ENCODE data around the gene NPHP4. TPM values are rescaled to one million over a fixed set of nuclear protein-coding genes. Genes with fewer than 3 reads are reported as not detected.

Gene NPHP4
- total and polyA plus RNA-seq, 10 of the 15 experiments (the other 5 are each of a cell fraction or from before 2014, with no cell fraction given), result 0.16 to 10.5 (median 3.1) TPM

DNA sequence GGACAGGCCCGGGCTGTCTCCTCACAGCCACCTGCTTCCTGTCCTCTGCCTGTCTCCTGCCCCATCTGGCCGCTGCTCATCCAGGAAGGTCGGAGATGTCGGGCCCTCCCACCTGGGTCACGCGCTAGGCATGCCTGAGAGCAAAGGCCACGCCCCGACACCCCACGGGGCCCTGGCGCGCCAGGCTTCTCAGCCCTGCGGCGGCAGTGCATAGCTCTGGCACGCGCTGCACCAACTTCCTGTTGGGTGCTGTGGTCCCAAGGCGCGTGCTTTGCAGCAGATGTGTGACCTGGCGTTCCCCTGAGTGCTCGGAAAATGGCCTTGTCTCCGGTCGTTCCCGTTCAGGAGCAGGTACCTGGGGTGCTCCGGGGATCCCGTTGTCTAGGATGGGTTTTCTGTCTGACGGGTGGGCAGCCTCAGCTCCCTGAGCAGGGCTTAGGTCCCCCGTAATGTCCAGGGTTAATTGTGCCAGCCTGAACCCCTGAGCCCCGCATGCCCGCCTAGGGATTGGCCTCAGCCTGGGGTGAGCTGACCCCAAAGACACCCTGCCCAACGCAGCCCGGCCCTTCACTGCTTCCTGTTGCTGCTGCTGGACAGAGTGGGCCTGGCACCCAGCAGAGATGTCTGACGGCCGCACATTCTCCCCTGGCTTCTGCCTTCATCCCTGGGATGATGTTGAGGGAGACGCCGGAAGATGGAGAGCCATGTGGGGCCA lies 34.0 kb upstream of the NPHP4 start (continued):
- TF ChIP-seq PML (IDR thresholded peaks at IDR 0.05; ENCODE audit: low read length), result no peak
- peak; percentile 19; the same call in 1 of the 2 replicates for TF ChIP-seq GATAD2B (conservative IDR thresholded peaks at IDR 0.05; ENCODE audit: low read depth)
- TF ChIP-seq, protein P1, sequence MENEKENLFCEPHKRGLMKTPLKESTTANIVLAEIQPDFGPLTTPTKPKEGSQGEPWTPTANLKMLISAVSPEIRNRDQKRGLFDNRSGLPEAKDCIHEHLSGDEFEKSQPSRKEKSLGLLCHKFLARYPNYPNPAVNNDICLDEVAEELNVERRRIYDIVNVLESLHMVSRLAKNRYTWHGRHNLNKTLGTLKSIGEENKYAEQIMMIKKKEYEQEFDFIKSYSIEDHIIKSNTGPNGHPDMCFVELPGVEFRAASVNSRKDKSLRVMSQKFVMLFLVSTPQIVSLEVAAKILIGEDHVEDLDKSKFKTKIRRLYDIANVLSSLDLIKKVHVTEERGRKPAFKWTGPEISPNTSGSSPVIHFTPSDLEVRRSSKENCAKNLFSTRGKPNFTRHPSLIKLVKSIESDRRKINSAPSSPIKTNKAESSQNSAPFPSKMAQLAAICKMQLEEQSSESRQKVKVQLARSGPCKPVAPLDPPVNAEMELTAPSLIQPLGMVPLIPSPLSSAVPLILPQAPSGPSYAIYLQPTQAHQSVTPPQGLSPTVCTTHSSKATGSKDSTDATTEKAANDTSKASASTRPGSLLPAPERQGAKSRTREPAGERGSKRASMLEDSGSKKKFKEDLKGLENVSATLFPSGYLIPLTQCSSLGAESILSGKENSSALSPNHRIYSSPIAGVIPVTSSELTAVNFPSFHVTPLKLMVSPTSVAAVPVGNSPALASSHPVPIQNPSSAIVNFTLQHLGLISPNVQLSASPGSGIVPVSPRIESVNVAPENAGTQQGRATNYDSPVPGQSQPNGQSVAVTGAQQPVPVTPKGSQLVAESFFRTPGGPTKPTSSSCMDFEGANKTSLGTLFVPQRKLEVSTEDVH (IDR thresholded peaks at IDR 0.05; ENCODE audit: low read depth, partially characterized antibody), result no peak
- TF ChIP-seq ZZZ3 (IDR thresholded peaks at IDR 0.05; ENCODE audit: control insufficient read depth, insufficient read length, low read depth), result no peak
- TF ChIP-seq, protein P2, sequence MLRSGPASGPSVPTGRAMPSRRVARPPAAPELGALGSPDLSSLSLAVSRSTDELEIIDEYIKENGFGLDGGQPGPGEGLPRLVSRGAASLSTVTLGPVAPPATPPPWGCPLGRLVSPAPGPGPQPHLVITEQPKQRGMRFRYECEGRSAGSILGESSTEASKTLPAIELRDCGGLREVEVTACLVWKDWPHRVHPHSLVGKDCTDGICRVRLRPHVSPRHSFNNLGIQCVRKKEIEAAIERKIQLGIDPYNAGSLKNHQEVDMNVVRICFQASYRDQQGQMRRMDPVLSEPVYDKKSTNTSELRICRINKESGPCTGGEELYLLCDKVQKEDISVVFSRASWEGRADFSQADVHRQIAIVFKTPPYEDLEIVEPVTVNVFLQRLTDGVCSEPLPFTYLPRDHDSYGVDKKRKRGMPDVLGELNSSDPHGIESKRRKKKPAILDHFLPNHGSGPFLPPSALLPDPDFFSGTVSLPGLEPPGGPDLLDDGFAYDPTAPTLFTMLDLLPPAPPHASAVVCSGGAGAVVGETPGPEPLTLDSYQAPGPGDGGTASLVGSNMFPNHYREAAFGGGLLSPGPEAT (IDR thresholded peaks at IDR 0.05; ENCODE audit: low read depth), result 0 out of 2 replicates have a peak, but pooled peaks have one; percentile 13
- TF ChIP-seq ESRRA (IDR thresholded peaks at IDR 0.05; ENCODE audit: low read length), result no peak
- TF ChIP-seq SIN3A (IDR thresholded peaks at IDR 0.05; ENCODE audit: low read depth, low read length), result 0 out of 2 replicates have a peak, but pooled peaks have one; percentile 87
- no peak for TF ChIP-seq FOS (IDR thresholded peaks at IDR 0.05; ENCODE audit: borderline replicate concordance, extremely low read depth, insufficient read length)
- TF ChIP-seq CEBPB (IDR thresholded peaks at IDR 0.05; ENCODE audit: borderline replicate concordance in 1 of 2, low read depth in 2 of 2, low read length in 2 of 2), result no peak
- peak; percentile 92 for TF ChIP-seq NR2F1 (conservative IDR thresholded peaks at IDR 0.05)
- TF ChIP-seq MEF2A (IDR thresholded peaks at IDR 0.05; ENCODE audit: insufficient read depth, low read depth, low read length), result no peak
- TF ChIP-seq NFYA (IDR thresholded peaks at IDR 0.05; ENCODE audit: borderline replicate concordance, low read depth, low read length), result no peak
- TF ChIP-seq, protein P3, sequence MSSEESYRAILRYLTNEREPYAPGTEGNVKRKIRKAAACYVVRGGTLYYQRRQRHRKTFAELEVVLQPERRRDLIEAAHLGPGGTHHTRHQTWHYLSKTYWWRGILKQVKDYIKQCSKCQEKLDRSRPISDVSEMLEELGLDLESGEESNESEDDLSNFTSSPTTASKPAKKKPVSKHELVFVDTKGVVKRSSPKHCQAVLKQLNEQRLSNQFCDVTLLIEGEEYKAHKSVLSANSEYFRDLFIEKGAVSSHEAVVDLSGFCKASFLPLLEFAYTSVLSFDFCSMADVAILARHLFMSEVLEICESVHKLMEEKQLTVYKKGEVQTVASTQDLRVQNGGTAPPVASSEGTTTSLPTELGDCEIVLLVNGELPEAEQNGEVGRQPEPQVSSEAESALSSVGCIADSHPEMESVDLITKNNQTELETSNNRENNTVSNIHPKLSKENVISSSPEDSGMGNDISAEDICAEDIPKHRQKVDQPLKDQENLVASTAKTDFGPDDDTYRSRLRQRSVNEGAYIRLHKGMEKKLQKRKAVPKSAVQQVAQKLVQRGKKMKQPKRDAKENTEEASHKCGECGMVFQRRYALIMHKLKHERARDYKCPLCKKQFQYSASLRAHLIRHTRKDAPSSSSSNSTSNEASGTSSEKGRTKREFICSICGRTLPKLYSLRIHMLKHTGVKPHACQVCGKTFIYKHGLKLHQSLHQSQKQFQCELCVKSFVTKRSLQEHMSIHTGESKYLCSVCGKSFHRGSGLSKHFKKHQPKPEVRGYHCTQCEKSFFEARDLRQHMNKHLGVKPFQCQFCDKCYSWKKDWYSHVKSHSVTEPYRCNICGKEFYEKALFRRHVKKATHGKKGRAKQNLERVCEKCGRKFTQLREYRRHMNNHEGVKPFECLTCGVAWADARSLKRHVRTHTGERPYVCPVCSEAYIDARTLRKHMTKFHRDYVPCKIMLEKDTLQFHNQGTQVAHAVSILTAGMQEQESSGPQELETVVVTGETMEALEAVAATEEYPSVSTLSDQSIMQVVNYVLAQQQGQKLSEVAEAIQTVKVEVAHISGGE (CRISPR knock-in tag; IDR thresholded peaks at IDR 0.05), result no peak
- TF ChIP-seq, protein P4, sequence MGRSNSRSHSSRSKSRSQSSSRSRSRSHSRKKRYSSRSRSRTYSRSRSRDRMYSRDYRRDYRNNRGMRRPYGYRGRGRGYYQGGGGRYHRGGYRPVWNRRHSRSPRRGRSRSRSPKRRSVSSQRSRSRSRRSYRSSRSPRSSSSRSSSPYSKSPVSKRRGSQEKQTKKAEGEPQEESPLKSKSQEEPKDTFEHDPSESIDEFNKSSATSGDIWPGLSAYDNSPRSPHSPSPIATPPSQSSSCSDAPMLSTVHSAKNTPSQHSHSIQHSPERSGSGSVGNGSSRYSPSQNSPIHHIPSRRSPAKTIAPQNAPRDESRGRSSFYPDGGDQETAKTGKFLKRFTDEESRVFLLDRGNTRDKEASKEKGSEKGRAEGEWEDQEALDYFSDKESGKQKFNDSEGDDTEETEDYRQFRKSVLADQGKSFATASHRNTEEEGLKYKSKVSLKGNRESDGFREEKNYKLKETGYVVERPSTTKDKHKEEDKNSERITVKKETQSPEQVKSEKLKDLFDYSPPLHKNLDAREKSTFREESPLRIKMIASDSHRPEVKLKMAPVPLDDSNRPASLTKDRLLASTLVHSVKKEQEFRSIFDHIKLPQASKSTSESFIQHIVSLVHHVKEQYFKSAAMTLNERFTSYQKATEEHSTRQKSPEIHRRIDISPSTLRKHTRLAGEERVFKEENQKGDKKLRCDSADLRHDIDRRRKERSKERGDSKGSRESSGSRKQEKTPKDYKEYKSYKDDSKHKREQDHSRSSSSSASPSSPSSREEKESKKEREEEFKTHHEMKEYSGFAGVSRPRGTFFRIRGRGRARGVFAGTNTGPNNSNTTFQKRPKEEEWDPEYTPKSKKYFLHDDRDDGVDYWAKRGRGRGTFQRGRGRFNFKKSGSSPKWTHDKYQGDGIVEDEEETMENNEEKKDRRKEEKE (IDR thresholded peaks at IDR 0.05), result no peak
- TF ChIP-seq POLR2AphosphoS5 (IDR thresholded peaks at IDR 0.05; ENCODE audit: low read length), result peak; percentile 87

Data from GM12878 (cell line).